GM12864 (cell line): ENCODE measurements around the gene F7.
"Not testable (repeated sequence)": the region's sequence is repeated elsewhere in the genome, so short reads cannot be mapped to it uniquely, and the experiment has no call there.

Experiments
- DNase-seq: peaks from one replicate; pipeline ENCODE4 v3.0.0-alpha.2; 2011; ENCODE audit warnings: low read depth
- H3K4me3 ChIP-seq: 2 replicates; pipeline ENCODE4 v1.5.1; 2011; ENCODE audit warnings: mild to moderate bottlenecking, low read depth, low read length, control low read depth
- TF ChIP-seq, protein P1 (sequence below): IDR thresholded peaks from 2 replicates; pipeline ENCODE4 v1.5.1; 2011; ENCODE audit warnings: low read depth, mild to moderate bottlenecking, moderate library complexity, low read length, control low read depth, inconsistent platforms; ENCODE audit errors: missing control alignments

Gene F7

DNA sequence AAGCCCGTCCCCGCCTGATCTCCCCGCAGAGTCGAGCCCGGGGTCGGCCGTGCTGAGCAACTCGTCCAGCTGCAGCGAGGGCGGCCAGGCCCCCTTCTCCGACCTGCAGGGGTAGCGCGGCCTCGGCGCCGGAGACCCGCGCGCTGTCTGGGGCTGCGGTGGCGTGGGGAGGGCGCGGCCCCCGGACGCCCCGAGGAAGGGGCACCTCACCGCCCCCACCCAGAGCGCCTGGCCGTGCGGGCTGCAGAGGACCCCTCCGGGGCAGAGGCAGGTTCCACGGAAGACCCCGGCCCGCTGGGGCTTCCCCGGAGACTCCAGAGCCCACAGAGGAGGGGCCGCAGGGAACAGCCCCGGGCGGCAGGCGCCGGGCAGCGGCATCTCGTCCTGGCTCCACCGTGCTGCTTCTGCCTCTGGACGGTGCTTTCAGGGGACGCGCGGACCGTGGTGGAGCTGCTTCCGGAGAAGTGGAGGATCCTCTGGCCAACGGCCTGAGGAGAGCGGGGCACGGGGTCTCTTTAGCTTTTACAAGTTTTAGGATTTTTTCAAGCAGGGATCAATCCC, 8.8 kb upstream of the F7 start:
- TF ChIP-seq, protein P1, sequence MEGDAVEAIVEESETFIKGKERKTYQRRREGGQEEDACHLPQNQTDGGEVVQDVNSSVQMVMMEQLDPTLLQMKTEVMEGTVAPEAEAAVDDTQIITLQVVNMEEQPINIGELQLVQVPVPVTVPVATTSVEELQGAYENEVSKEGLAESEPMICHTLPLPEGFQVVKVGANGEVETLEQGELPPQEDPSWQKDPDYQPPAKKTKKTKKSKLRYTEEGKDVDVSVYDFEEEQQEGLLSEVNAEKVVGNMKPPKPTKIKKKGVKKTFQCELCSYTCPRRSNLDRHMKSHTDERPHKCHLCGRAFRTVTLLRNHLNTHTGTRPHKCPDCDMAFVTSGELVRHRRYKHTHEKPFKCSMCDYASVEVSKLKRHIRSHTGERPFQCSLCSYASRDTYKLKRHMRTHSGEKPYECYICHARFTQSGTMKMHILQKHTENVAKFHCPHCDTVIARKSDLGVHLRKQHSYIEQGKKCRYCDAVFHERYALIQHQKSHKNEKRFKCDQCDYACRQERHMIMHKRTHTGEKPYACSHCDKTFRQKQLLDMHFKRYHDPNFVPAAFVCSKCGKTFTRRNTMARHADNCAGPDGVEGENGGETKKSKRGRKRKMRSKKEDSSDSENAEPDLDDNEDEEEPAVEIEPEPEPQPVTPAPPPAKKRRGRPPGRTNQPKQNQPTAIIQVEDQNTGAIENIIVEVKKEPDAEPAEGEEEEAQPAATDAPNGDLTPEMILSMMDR = no peak
- DNase-seq = no peak
- H3K4me3 ChIP-seq = no peak overlapping the region

DNA sequence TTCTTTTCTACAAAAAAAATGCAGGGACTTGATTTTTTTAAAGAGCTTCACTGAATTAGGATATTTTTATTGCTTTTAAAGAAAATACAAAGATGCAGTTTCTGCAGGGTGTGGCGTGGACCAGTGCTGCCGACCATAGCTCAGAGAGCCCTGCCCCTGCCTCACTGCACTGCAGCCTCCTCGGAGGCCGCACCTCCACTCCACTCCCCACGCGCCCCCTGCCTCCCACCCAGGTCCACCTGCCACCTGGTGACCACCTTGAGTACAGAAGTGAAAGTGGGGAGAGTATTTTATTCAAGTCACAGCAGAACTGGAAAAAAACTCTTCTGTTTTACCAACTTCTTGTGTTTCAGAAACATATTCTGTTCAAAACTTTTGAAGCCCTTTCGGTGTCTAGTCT, 7.9 kb upstream of the F7 start:
- no peak overlapping the region for H3K4me3 ChIP-seq
- TF ChIP-seq, protein P1 = no peak
- no peak for DNase-seq

DNA sequence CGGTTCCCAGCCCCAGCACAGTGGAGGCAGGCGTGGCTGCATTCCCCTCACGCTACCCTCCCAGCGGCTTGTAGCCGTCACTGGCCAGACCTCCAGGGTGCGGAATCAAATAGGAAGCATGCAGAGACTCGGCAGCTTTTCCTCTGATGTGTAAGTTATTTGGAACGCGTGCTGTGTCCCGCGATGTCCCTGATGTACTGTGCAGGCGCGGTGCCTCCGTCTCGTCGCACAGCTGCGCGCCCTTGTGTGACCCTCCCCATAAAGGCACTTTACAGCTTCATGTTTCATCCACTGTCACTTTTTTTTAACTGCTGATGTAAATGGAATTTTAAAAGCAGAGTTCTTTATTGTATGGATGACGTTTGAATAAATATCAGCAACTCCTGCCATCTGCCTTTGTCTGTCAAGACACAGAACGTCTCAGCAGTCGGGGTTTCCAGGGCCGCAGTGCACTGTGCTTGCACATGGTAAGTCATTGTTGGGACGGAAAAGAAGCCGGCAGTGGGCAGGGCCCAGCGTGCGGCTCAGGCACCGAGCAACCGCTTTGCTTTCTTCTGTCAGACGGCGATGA, 7.3 kb upstream of the F7 start:
- TF ChIP-seq, protein P1 = no peak
- DNase-seq = no peak
- no peak overlapping the region for H3K4me3 ChIP-seq

DNA sequence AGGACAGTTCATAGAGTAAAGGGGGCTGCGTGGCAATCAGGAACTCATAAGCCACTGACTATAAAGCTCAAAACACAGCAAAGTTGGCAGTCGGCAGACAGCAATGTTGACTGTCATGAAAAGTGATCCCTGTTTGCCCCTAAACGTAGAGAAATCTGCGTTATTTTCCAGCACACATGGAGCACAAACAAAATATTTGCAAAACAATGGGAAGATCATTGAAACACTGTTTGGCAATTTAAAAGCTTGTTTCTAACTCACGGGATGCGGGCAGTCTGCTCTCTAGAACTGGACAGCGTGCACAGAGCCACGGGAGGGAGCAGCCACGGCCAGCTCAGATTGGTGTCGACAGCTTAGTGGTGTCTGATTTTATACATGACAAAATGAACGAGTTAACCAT, 6.4 kb upstream of the F7 start:
- H3K4me3 ChIP-seq = no peak overlapping the region
- no peak for DNase-seq
- TF ChIP-seq, protein P1 = no peak

DNA sequence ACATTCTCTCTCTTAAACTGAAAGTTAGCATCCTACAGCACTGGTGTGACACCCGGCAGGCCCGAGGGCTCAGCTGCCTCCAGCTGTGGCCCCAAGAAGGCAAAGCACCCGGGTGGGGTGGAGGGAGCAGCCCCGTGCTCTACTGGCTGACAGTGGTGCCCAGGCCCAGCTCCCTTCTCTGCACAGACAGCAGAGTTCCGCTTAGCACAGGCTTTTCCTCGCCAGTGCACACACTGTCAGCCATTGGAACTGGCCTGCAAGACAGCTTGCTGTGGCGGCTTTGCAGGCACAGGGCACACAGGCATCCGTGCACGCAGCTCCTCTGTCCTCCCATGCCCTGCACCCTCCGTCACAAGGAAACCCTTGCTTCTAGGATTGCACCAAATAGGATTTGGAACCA, 3.3 kb upstream of the F7 start:
- not testable (repeated sequence) for DNase-seq, H3K4me3 ChIP-seq

DNA sequence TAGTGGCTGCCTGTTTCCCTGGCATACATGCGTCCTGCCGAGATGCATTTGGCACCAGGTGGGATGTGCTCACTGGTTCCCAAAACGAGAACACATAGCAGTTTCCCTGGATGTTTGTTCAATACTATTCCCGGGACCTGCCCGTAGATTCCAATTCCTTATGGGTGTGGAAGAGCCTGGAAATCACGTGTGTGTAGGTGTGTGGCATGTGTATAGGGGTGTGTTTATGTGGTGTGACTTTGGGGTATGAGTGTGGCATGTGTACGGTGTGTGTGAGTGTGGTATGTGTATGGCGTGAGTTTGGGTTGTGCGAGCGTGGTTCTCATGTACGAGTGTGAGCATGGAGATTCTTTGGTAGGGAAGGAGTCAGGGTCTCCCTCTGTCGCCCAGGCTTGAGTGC, 2.9 kb upstream of the F7 start:
- TF ChIP-seq, protein P1 = no peak
- no peak for DNase-seq
- H3K4me3 ChIP-seq = no peak overlapping the region

DNA sequence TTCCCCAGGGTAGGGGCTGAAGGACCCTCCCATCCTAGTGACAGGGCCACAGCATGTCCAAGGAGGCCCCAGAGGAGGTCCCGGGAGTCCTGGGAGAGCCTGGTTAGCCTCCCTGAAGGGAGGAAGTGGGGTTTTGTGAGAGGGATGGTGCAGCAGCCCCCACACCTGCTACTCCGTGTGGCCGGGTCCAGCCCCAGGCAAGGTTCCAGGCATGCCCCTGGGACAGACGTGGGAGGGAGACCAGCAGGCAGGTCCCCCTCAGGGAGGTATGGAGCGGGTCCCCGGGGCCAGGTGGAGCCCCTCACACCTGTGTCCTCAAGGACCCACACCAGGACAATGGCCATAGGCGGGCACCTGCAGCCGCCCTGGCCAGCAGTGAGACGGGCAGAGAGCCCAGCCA, 1.9 kb upstream of the F7 start:
- H3K4me3 ChIP-seq = no peak overlapping the region
- TF ChIP-seq, protein P1 = no peak
- DNase-seq = no peak
